Stomach (tissue), 4 donors: Measurements from ENCODE around the gene DRAXIN.

ENCODE experiments used
- EP300 ChIP-seq: sonication (generic); formaldehyde crosslinking; IDR thresholded peaks from one replicate; pipeline ENCODE4 v1.6.1; 2017; ENCODE audit warnings: antibody characterized with exemption
- TF ChIP-seq, protein P1 (sequence below), 7 experiments: fragments of 450-650 bp in 4 of 7; fragments of 200-600 bp in 3 of 7; sonication (generic) in 3 of 7; IDR thresholded peaks; one replicate each; pipeline ENCODE4 v1.5.1; 2016 to 2019; ENCODE audit warnings: antibody characterized with exemption in 7 of 7, control low read depth in 2 of 7, mild to moderate bottlenecking in 1 of 7

DNA sequence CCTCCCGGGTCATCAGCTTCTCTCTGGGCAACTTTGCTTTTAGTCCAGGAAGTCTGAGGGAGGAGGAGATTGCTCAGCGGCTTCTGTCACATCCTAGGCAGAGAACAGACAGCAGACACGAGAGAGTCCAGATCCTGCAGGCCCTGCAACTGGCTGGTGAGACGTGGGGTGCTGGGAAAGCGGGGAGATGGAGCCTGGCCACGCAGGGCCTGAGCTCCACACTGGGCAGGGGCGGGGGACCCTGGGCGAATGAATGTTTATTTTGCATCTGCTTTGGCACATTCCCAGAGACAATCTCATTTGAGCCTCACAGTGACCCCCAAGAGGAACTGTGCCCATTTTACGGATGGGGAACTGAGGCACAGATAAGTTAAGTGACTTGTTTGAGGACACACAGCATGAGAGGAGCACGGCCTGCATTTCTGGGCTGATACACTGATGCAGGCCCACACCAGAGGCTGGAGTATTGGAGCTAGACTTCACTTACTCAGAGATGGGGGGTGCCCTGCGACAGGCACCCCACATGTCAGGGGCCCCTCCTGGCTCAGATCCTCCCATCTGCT lies 80.1 kb downstream of the DRAXIN start:
- TF ChIP-seq EP300 = no peak
- TF ChIP-seq, protein P1, sequence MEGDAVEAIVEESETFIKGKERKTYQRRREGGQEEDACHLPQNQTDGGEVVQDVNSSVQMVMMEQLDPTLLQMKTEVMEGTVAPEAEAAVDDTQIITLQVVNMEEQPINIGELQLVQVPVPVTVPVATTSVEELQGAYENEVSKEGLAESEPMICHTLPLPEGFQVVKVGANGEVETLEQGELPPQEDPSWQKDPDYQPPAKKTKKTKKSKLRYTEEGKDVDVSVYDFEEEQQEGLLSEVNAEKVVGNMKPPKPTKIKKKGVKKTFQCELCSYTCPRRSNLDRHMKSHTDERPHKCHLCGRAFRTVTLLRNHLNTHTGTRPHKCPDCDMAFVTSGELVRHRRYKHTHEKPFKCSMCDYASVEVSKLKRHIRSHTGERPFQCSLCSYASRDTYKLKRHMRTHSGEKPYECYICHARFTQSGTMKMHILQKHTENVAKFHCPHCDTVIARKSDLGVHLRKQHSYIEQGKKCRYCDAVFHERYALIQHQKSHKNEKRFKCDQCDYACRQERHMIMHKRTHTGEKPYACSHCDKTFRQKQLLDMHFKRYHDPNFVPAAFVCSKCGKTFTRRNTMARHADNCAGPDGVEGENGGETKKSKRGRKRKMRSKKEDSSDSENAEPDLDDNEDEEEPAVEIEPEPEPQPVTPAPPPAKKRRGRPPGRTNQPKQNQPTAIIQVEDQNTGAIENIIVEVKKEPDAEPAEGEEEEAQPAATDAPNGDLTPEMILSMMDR (IDR thresholded peaks at IDR 0.05) = no peak
